HepG2 (cell line): ENCODE results near the gene KAT2A. TPM values are rescaled to one million over a fixed set of nuclear protein-coding genes. Genes with fewer than 3 reads are reported as not detected.

Experiments used
- ATF5 ChIP-seq: sonication (generic); formaldehyde crosslinking; IDR thresholded peaks from 2 replicates; pipeline ENCODE4 v1.4.0; 2020; ENCODE audit warnings: mild to moderate bottlenecking, low read depth, missing genetic modification reagents
- ATF7 ChIP-seq, 2 experiments: fragments of 450-650 bp in 1 of 2; sonication (generic) in 1 of 2; formaldehyde crosslinking in 1 of 2; IDR thresholded peaks; 2 replicates each; pipeline versions ENCODE4 v1.4.0 to v1.6.1; 2016 to 2020; ENCODE audit warnings: antibody characterized with exemption in 1 of 2, mild to moderate bottlenecking in 1 of 2, missing genetic modification reagents in 1 of 2
- DDIT3 ChIP-seq: sonication (generic); formaldehyde crosslinking; IDR thresholded peaks from 2 replicates; pipeline ENCODE4 v1.4.0; 2020; ENCODE audit warnings: mild to moderate bottlenecking, missing genetic modification reagents
- EED ChIP-seq: sonication (generic); formaldehyde crosslinking; IDR thresholded peaks from 2 replicates; pipeline ENCODE4 v1.5.0; 2020; ENCODE audit warnings: mild to moderate bottlenecking, missing genetic modification reagents
- ELF1 ChIP-seq: sonication (generic); formaldehyde crosslinking; IDR thresholded peaks from 2 replicates; pipeline ENCODE4 v1.4.0; 2020; ENCODE audit warnings: missing genetic modification reagents
- EP300 ChIP-seq, 3 experiments: sonication (generic) in 1 of 3; formaldehyde crosslinking in 1 of 3; IDR thresholded peaks; 2 replicates each; pipeline versions ENCODE4 v1.5.1 to v1.6.1; 2011 to 2020; ENCODE audit warnings: low read depth in 2 of 3, low read length in 2 of 3, borderline replicate concordance in 1 of 3, improper control_type of control experiment in 1 of 3, mild to moderate bottlenecking in 1 of 3, missing genetic modification reagents in 1 of 3, moderate library complexity in 1 of 3
- FOSL1 ChIP-seq: sonication (generic); formaldehyde crosslinking; IDR thresholded peaks from 2 replicates; pipeline ENCODE4 v1.9.0; 2021; ENCODE audit warnings: missing genetic modification reagents, borderline replicate concordance
- FOXM1 ChIP-seq: sonication (generic); formaldehyde crosslinking; IDR thresholded peaks from 2 replicates; pipeline ENCODE4 v1.5.0; 2020; ENCODE audit warnings: missing genetic modification reagents
- KAT7 ChIP-seq: IDR thresholded peaks from 2 replicates; pipeline ENCODE4 v1.6.1; 2018; ENCODE audit warnings: borderline replicate concordance, missing compliant biosample characterization
- MYNN ChIP-seq: sonication (generic); formaldehyde crosslinking; IDR thresholded peaks from 2 replicates; pipeline ENCODE4 v1.4.0; 2020; ENCODE audit warnings: mild to moderate bottlenecking, low read depth, missing genetic modification reagents
- NCOA1 ChIP-seq: sonication (generic); formaldehyde crosslinking; IDR thresholded peaks from 2 replicates; pipeline ENCODE4 v1.9.0; 2021; ENCODE audit warnings: missing genetic modification reagents
- PLRG1 ChIP-seq: fragments of 450-650 bp; conservative IDR thresholded peaks from 2 replicates; pipeline ENCODE4 v1.6.1; 2016
- PPARG ChIP-seq: conservative IDR thresholded peaks from 2 replicates; pipeline ENCODE4 v1.6.1; 2016; ENCODE audit warnings: missing biosample characterization, missing genetic modification reagents
- RBM39 ChIP-seq: fragments of 200-400 bp; formaldehyde crosslinking; IDR thresholded peaks from one replicate; pipeline ENCODE4 v1.6.1; 2018; ENCODE audit warnings: antibody characterized with exemption, mild to moderate bottlenecking, low read depth, low read length; ENCODE audit not compliant: poor library complexity, severe bottlenecking
- SNAI1 ChIP-seq: sonication (generic); formaldehyde crosslinking; IDR thresholded peaks from 2 replicates; pipeline ENCODE4 v1.5.0; 2020; ENCODE audit warnings: mild to moderate bottlenecking, missing genetic modification reagents, borderline replicate concordance
- SOX5 ChIP-seq: IDR thresholded peaks from 2 replicates; pipeline ENCODE4 v1.6.1; 2016; ENCODE audit warnings: borderline replicate concordance
- SOX6 ChIP-seq, 2 experiments: fragments of 450-650 bp in 1 of 2; sonication (generic) in 1 of 2; formaldehyde crosslinking in 1 of 2; IDR thresholded peaks; 2 replicates each; pipeline versions ENCODE4 v1.4.0 to v1.6.1; 2017 to 2020; ENCODE audit warnings: antibody characterized with exemption in 1 of 2, mild to moderate bottlenecking in 1 of 2, missing genetic modification reagents in 1 of 2
- TCF7L2 ChIP-seq: IDR thresholded peaks from 2 replicates; pipeline ENCODE4 v1.6.1; 2011; ENCODE audit warnings: mild to moderate bottlenecking, low read depth, low read length, moderate library complexity
- ZBTB1 ChIP-seq: sonication (generic); formaldehyde crosslinking; IDR thresholded peaks from 2 replicates; pipeline ENCODE4 v1.4.0; 2020; ENCODE audit warnings: missing genetic modification reagents, borderline replicate concordance
- ZC3H13 ChIP-seq: sonication (generic); formaldehyde crosslinking; IDR thresholded peaks from 2 replicates; pipeline ENCODE4 v1.8.1; 2023; ENCODE audit warnings: mild to moderate bottlenecking, missing genetic modification reagents, moderate library complexity
- ZMAT5 ChIP-seq: sonication (generic); formaldehyde crosslinking; IDR thresholded peaks from 2 replicates; pipeline ENCODE4 v1.5.0; 2020; ENCODE audit warnings: mild to moderate bottlenecking, low read depth, missing genetic modification reagents, borderline replicate concordance
- ZNF225 ChIP-seq: sonication (generic); formaldehyde crosslinking; IDR thresholded peaks from 2 replicates; pipeline ENCODE4 v1.4.0; 2020; ENCODE audit warnings: mild to moderate bottlenecking, missing genetic modification reagents
- ZNF496 ChIP-seq: sonication (generic); formaldehyde crosslinking; IDR thresholded peaks from 2 replicates; pipeline ENCODE4 v1.8.1; 2023; ENCODE audit warnings: mild to moderate bottlenecking, moderate library complexity, missing genetic modification reagents; ENCODE audit not compliant: insufficient replicate concordance
- ZNF564 ChIP-seq: sonication (generic); formaldehyde crosslinking; IDR thresholded peaks from 2 replicates; pipeline ENCODE4 v1.8.1; 2023; ENCODE audit warnings: mild to moderate bottlenecking, missing genetic modification reagents
- ZNF790 ChIP-seq: sonication (generic); formaldehyde crosslinking; IDR thresholded peaks from 2 replicates; pipeline ENCODE4 v1.8.0; 2022; ENCODE audit warnings: missing genetic modification reagents, mild to moderate bottlenecking, borderline replicate concordance
- ZNF83 ChIP-seq: sonication (generic); formaldehyde crosslinking; IDR thresholded peaks from 2 replicates; pipeline ENCODE4 v1.4.0; 2020; ENCODE audit warnings: missing genetic modification reagents, mild to moderate bottlenecking, borderline replicate concordance
- ZSCAN25 ChIP-seq: sonication (generic); formaldehyde crosslinking; IDR thresholded peaks from 2 replicates; pipeline ENCODE4 v1.8.0; 2022; ENCODE audit warnings: mild to moderate bottlenecking, missing genetic modification reagents
- polyA plus RNA-seq, 8 experiments: library from polyadenylated mRNA; depleted of rRNA in 3 of 8; stranded (reverse) in 7 of 8; unstranded in 1 of 8; fragments of >200 nt; fragmentation: Illumina TruSeq in 4 of 8; extraction: Trizol in 4 of 8; gene quantifications; 2 replicates each; pipeline versions ENCODE4 v1.2.1 to v1.2.3, GENCODE V29; 2011 to 2016; ENCODE audit warnings: low read depth in 4 of 8, missing spikeins in 1 of 8, mixed read lengths in 1 of 8; ENCODE audit not compliant: insufficient read depth in 1 of 8
- total RNA-seq, 5 experiments: library from RNA; depleted of rRNA; stranded (reverse); fragments of >200 nt; fragmentation: Illumina TruSeq; extraction: Trizol; gene quantifications; 2 replicates each; pipeline ENCODE4 v1.2.3, GENCODE V29; 2016; ENCODE audit warnings: low read depth in 1 of 5

Gene KAT2A
- total and polyA plus RNA-seq, 2 of the 13 experiments (the other 11 are each of a cell fraction or from before 2014, with no cell fraction given), result 29.1 to 90.4 TPM

GRCh38 chr17:42135664-42136653 lies 14.8 kb upstream of the KAT2A start (continued):
- TF ChIP-seq SNAI1 (CRISPR knock-in tag), result no peak
- no peak for TF ChIP-seq ATF7 (IDR thresholded peaks at IDR 0.05)
- TF ChIP-seq ATF7 (CRISPR knock-in tag; IDR thresholded peaks at IDR 0.05), result no peak
- TF ChIP-seq ZNF496 (CRISPR knock-in tag), result no peak
- peak; percentile 89 for TF ChIP-seq ELF1 (CRISPR knock-in tag)
- TF ChIP-seq SOX6 (IDR thresholded peaks at IDR 0.05), result no peak
- TF ChIP-seq SOX6 (CRISPR knock-in tag; IDR thresholded peaks at IDR 0.05), result peak; percentile 37; the same call in 1 of the 2 replicates
- no peak for TF ChIP-seq ZNF225
- TF ChIP-seq EED (CRISPR knock-in tag), result no peak
- TF ChIP-seq ZNF790, result peak; percentile 39; the same call in 1 of the 2 replicates
- TF ChIP-seq KAT7 (CRISPR knock-in tag), result no peak
- no peak for TF ChIP-seq ZSCAN25 (CRISPR knock-in tag)
- peak in 1 of 2 experiments; percentile 27; a peak in 1 of 4 replicates for TF ChIP-seq EP300 (IDR thresholded peaks at IDR 0.05; ENCODE audit: low read depth in 2 of 2, low read length in 2 of 2)
- TF ChIP-seq EP300 (CRISPR knock-in tag; IDR thresholded peaks at IDR 0.05; ENCODE audit: borderline replicate concordance), result no peak
- TF ChIP-seq DDIT3 (CRISPR knock-in tag), result no peak
- TF ChIP-seq SOX5, result peak; percentile 71; the same call in 1 of the 2 replicates
- no peak for TF ChIP-seq ZBTB1 (CRISPR knock-in tag)
- no peak for TF ChIP-seq ZC3H13 (CRISPR knock-in tag)
- no peak for TF ChIP-seq FOXM1 (CRISPR knock-in tag)
- TF ChIP-seq PPARG (CRISPR knock-in tag), result peak; percentile 98
- TF ChIP-seq ZMAT5, result no peak
- no peak for TF ChIP-seq TCF7L2
- TF ChIP-seq ATF5 (CRISPR knock-in tag), result no peak
- TF ChIP-seq PLRG1, result no peak
- no peak for TF ChIP-seq MYNN (CRISPR knock-in tag)
- TF ChIP-seq FOSL1 (CRISPR knock-in tag), result no peak
- TF ChIP-seq ZNF564 (CRISPR knock-in tag), result no peak
- TF ChIP-seq RBM39, result no peak
- TF ChIP-seq NCOA1 (CRISPR knock-in tag), result no peak
- TF ChIP-seq ZNF83 (CRISPR knock-in tag), result no peak
